NCI-H460 (cell line): ENCODE results near the gene SCFD2. TPM values are rescaled to one million over a fixed set of nuclear protein-coding genes. Genes with fewer than 3 reads are reported as not detected.

Experiments
- DNase-seq: peaks from one replicate; pipeline ENCODE4 v3.0.0-alpha.2; 2016; ENCODE audit warnings: low read depth; ENCODE audit errors: extremely low read depth
- total RNA-seq: library from RNA; depleted of rRNA; stranded (reverse); fragments of >200 nt; shearing (Covaris generic); gene quantifications from 2 replicates; pipeline ENCODE4 v1.2.3, GENCODE V29; 2014

Gene SCFD2
- total RNA-seq, 1 experiment from 2014 or later, result 9.4 TPM

- DNase-seq, result no peak
Measured at GRCh38 chr4:53119680-53120079, 246.2 kb downstream of the SCFD2 start.

DNA sequence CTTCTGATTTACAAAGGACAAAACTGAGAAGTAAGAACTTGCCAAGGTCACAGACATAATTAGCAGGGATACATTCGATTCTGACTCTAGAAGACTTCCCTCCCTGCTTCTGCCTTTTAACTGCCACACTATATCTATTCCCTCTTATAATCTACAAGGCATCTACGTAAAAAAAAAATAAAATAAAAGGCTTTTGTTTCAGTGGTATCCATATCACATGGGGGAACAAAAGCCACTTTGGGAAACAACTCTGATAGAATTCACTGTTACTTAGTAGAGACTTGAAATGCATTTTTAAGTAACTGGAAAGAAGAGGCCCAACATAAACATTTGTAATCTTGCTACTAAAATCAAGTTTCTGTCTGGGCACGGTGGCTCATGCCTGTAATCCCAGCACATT is 247.2 kb downstream of the SCFD2 start:
- DNase-seq, result no peak

DNA sequence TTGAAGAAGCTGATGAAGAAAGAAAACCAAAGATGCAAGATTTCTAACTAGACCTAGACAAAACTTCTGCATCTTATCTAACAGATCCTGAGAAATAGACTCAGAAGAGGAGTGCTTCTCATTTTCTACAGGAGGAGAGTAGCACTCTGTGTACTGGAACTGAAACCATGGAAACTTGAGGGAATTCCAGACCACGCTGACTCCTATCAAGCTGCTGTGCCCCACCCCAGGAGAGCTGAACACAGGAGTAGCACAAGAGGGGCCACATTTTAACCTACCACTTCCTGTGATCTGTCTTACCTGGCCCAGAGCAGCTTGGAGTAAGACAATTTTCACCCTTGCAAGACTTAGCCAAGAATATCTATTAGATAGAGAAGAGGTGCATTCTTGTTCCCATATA is 248.9 kb downstream of the SCFD2 start:
- DNase-seq, result no peak

DNA sequence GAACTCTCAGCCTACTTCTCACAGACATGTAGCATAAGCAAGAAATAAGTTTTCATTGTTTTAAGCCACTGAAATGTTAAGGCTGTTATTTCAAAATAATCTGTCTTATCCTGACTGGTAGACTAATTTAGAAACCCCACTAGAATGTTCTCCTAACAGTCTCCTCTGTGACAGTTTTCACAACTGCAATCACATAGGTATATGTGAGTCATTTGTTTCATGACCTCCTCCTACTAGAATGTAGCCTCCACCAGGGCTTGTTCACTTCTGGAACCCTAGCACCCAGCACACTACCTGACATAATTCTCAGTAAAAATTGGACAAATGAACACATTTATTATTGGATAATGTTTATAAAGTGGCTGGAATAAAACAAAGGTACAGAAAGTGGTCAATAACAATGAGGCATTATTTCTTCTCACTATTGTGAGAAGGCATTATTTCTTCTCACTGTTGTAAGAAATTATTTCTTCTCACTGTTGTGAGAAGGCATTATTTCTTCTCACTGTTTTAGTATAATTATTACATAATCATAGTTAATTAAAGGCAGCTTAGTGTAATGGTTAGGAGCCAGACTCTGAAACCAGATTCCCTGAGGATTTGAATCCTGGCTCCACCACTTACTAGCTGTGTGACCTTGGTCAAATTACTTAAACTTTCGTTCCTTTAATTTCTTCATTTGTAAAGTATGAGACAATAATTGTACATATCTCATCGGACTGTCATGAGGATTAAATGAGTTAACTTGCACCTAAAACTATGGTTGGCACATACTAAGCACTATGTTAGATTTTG is 252.2 kb downstream of the SCFD2 start:
- no peak for DNase-seq

DNA sequence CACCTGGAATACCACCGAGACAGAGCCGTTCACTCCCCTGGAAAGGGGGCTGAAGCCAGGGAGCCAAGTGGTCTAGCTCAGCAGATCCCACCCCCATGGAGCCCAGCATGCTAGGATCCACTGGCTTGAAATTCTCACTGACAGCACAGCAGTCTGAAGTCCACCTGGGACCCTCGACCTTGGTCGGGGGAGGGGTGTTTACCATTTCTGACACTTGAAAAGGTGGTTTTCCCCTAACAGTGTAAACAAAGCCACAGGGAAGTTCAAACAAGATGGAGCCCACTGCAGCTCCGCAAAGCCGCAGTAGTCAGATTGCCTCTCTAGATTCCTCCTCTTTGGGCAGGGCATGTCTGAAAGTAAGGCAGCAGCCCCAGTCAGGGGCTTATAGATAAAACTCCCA is 260.5 kb downstream of the SCFD2 start:
- no peak for DNase-seq

GRCh38 chr4:53103481-53103880 is 262.4 kb downstream of the SCFD2 start:
- DNase-seq, result no peak

DNA sequence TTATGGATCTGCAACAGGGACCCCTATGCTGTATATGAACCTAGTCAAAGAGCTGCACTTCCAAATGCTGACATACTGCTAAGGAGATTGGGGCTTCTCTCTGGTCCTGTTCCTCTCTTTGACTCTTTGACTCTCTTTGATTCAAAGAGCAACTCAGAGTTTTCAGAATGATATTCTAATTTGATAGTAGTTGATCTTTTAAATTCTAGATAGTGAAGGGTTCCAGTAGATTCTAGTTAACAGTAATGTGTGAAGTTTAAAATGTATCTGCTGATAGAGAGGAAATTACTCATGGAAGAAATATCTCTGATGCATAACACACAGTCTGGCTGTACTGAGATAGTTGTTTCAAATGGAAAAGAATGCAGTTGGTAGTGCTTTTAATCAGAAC is 264.7 kb downstream of the SCFD2 start:
- no peak for DNase-seq

- DNase-seq, result no peak
Measured at GRCh38 chr4:53100501-53101190, 265.2 kb downstream of the SCFD2 start.

GRCh38 chr4:53098681-53099121 is 267.2 kb downstream of the SCFD2 start:
- no peak for DNase-seq

GRCh38 chr4:53094040-53094439 is 271.8 kb downstream of the SCFD2 start:
- DNase-seq, result no peak

- DNase-seq, result no peak
Measured at GRCh38 chr4:53089936-53090729, 275.7 kb downstream of the SCFD2 start.

- no peak for DNase-seq
Measured at GRCh38 chr4:53088152-53088551, 277.7 kb downstream of the SCFD2 start.

GRCh38 chr4:53076374-53076958 is 289.4 kb downstream of the SCFD2 start:
- DNase-seq, result no peak

DNA sequence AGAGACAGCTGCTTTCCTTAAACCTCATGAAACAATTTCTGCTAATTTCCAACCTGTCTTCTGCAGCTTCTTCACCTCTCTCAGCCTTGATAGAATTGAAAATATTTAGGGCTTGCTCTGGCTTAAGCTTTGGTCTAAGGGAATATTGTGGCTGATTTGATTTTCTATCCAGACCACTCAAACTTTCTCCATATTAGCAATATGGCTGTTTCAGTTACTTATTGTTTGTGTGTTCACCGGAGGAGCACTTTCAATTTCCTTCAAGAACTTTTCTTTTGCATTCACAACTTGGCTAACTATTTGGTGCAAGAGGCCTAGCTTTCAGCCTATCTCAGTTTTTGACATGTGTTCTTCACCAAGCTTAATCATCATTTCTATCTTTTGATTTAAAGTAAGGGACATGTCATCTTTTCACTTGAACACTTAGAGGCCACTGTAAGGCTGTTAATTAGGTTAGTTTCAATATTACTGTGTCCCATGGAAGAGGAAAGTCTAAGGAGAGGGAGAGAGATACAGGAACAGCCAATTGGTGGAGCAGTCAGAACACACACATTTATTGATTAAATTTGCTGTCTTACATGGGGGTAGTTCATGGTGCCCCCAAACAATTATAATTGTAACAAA is 290.6 kb downstream of the SCFD2 start:
- no peak for DNase-seq

- no peak for DNase-seq
Measured at GRCh38 chr4:53068755-53069330, 297.0 kb downstream of the SCFD2 start.

- no peak for DNase-seq
Measured at GRCh38 chr4:53067125-53067802, 298.6 kb downstream of the SCFD2 start.

DNA sequence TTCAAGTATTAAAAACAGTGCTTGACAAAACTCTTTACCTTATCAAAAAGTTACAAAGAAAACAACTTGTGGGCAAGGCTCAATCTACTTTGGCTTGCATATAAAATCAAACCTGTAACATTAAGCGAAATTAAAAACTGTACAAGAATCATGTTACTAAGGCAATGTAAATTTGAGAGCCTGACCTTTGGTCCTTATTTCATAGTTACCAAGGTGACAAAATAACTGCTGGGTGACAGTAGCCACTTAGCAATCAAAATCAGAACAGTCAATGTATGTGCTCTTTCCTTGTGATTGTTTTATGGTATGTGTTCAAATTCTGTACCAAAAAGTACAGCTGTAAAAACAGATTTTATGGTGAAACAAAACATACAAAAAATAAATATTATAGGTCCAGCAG is 299.7 kb downstream of the SCFD2 start:
- DNase-seq, result no peak

- DNase-seq, result no peak
Measured at GRCh38 chr4:53064609-53065008, 301.3 kb downstream of the SCFD2 start.

GRCh38 chr4:53061091-53061850 is 304.6 kb downstream of the SCFD2 start:
- DNase-seq, result no peak
